GM21576 (cell line): ENCODE data around the gene SPOP.

Experiments used
- ATAC-seq: cut with Tn5 transposase; IDR thresholded peaks from one replicate; pipeline ENCODE4 v1.9.1; 2021; ENCODE audit warnings: mild to moderate bottlenecking, moderate library complexity; ENCODE audit not compliant: unreplicated experiment

The SPOP gene

DNA sequence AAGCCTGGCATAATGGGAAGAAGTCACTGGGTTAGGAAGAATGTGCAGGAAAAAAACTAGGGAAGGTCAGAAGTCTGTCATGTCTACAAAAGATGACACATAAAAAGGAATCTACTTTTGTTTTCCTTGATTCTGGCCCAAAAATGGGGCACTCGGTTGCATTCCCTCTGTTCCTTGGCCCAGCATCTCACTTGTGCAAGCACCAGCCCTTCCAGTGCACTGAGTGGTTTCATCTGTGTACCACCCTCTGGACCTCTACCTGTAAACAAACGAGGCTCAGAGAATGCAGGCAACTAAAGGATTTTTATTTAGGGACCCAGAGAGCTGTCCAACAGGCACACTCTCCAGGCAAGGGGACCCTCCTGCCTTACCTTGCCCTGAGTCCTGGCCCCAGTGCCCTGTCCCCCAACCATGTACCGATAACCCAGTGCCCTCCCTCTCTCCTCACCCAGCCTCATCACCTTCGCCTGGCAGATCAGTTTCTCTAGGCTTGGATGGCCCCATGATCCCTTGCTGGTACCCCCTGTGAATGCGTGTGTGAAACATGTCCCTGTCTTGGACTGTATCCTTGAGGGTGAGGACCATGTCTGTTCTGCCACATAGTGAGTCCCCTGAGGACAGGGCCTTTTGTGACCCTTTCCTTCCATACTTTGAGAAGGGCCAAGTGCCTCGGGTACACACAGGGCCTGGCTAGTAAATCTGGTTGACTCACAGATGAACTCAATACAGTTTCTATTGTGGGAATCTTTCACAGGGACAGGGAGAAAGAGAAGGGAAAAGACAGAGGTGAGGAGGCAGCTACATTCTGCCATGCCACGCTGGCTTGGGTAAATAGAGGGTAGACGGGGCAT, 88.9 kb downstream of the SPOP start:
- no peak for ATAC-seq

DNA sequence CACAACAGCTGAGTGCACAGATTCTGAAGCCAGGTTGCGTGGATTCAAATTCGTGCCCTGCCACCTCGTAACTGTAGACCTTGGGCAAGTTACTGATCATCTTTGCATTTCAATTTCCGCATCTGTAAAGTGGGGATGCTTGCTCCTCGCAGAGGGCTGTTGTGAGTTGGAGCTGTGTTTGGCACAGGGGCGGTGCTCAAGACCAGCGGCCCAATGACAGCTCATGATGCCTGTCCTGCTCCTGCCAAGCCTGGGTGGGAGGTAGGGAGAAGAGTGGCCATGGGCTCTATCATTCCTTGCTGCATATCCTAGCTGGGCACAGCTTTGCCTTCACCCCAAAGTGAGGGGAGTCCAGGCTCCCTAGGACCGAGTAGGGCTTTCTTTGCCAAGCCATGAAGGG, 89.6 kb downstream of the SPOP start:
- no peak for ATAC-seq

DNA sequence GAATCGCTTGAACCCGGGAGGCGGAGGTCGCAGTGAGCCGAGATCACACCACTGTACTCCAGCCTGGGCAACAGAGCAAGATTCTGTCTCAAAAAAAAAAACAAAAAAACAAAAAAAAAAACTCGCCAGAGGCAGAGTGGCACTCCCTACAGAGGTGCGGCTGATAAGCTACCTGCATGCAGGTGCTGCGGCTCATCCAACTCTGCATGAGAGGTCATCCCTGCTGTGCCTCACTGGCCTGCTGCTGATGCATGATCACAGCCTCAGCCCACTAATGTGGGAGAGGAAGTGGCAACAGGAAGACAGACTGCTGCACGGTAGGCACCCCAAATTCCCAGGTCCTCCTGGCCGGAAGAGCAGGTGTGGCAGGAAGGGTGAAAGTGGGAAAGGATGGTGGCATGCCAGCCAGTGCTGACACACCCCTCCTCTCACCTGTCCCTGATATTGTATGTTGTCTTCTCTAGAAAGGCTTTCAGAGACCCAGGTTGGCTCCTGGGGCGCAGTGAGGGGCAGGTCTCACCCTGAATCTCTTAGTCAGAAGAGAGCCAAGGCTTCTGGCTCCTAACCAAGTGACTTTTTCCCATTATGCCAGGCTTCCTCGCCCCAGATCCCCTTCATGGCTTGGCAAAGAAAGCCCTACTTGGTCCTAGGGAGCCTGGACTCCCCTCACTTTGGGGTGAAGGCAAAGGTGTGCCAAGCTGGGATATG, 90.4 kb downstream of the SPOP start:
- no peak for ATAC-seq

DNA sequence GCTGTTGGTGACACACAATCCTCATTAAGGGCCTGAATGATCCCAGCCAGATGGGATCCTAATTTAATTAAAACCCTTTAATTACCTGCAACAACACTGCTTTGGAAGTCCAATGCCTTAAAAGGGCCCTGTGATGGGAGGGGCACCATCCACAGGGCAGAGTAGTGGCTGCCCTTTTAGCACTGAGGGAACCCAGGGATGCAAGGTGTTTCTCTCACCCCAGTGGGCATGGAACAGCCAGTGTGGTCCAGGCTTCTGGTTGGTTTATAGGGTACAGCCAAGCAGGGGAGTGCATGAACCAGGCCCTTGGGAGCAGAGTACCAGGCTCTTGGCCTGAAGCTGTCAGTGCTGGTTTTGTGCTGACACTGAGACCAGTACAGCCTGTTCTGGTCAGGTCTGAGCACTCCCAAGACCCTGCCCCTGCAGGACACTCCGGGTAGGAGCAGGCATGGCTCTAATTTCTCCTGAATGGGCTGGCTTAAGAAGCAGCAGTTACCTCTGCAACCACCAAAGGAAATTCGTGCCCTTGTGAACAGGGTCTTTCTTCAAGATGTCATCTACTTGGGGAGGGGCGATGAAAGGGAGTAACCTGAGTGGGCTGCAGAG, 92.4 kb downstream of the SPOP start:
- ATAC-seq, result no peak

DNA sequence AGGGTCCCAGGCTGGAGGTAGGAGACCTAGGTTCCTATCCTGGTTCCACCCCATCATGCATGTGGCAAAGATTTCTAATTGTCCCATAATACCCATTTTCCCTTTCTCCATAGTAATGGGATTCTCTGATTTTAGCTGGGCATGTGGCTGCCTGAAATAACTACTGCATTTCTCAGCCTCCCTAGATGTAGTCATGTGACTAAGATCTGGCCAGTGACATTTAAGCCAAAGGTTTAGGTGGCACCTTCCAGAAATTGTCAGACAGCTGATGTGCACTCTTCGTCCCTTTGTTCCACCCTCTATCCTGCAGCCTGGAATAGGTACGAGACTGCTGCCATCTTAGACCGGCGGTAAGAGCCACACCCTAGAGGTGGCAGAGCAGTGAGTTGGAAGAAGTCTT, 94.0 kb downstream of the SPOP start:
- no peak for ATAC-seq

DNA sequence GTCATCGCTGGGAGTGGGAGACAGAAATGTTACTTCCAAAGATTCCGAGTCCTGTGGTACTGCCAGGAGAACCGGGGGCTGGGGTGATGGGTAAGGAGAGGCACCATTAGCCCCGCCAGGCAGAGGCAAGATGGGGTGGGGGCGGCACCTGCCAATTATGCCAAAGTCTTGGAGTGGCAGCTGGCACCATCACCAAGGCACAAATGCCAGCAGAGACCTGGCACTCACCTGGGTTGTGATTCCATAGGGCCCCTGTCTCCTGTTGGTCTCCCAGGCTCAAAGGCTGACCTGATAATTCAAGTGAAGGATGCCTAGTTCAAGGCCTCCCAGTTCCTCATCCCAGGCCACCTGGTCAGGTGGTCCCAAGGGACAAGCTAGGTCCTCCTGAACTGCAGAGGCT, 94.7 kb downstream of the SPOP start:
- ATAC-seq, result no peak

DNA sequence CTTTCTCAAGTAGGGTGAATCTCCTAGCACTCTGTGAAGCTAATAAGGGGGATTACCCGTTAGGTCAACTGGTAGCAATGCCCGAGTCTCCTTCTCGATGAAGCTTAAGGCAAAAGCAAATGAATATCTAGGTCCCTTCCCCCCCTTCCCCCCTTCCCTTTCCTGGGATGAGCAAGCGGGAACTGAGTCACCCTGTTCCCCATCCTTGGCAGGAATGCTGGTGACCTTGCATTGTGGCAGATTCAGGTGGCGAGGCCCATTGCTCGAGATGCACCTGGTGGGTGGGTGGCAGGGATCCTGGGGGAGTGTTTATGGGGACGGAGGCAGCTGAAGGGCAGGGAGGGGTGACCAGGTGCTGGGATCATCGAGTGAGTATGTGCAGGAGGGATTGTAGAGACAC, 95.1 kb downstream of the SPOP start:
- no peak for ATAC-seq

DNA sequence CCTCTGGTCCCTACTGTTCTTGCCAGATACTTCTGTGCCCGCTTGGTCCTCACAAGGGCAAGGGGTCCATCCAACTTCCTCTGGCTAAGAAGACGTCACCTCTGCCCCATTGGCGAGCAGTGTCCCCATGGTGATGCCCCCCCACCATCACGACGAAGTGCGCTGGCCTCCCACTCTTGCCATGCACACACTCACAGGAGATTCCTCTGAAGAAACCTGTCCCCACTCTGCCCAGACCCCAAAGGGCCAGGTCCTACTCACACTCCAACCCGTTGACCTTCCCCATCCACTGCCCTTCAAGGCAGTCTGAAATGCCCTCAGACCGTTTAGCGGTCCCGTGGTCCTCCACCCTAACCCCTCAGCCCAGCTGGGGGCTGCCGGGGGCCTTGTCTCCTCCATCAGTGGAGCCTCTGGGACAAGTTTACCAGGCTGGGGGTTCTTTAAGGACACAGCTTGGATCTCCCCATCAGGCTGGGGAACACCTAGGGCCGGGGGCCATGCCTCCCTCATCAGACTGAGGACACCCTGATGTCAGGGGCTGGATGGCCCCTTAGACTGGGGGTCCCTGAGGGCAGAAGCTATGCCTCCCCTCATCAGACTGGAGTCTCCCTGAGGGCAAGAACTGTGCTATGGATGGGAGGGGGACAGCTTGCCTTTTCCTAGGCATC, 95.7 kb downstream of the SPOP start:
- ATAC-seq, result no peak

DNA sequence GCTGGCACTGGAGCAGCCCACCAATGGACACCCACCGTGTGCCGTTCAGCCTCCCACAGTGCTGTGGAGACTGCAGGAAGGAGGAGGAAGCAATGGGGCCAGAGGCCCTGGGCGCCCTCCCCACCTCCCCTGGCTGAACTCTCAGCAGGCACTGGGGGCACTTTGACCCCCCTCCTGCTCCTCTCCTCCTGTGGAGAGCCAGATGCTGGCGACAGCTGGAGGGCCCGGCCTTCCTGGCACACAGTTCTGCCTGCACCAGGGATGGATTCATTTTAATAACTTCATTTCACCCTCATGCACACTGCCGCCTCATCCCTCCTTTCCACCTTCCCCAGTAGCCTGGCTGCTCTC, 96.3 kb downstream of the SPOP start:
- no peak for ATAC-seq

DNA sequence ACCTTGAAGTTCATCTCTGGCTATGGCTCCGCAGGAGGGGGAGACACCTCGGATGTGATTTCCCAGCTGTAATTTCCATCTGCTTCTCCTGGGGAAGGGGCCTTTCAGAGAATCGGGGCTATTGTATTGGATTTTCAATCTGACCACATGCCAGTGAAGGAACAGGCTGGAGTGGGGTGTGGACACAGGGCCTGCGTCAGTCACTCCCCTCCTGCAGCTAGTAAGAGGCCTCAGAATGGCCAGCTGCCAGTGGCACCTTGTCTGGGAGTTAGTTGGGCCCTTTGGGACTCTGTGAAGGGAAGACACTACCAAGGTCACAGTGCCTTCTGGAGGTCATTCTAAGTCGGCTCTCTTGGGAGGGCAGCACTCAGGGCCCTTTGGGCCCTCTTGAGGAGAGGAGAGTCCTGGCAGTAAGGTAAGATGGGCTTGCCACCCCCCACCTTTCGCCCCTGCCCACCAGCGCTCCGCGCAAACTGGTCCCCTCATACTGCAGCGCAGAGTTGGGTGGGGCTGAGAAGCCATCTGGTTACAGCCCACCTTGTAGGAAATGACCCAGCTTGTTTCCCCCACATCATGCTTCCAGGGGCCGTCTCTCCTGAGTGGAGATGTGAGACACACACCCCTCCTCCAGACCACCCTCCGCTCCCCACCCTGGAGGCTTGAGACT, 96.8 kb downstream of the SPOP start:
- ATAC-seq, result no peak

DNA sequence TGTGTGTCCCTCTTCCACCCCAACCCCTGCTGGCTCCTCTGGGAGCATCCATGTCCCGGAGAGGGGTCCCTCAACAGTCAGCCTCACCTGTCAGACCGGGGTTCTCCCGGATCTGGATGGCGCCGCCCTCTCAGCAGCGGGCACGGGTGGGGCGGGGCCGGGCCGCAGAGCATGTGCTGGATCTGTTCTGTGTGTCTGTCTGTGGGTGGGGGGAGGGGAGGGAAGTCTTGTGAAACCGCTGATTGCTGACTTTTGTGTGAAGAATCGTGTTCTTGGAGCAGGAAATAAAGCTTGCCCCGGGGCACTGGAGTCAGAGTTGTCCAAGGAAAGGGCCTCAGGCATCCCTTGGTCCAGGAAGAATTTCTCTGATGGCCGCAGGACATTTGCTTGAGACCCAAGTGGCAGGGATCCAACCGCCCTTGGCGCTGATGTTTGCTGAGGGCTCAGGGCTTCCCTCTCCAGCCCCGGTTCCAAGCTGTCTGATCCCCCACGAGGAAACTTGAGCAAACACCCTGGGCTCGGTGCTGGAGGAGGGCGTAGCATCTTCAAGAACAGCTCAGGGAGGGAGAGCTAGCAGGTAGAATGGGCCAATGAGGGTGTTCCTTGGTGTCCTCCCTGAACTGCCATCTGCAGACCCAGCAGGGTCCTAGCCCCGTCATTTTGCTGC, 97.7 kb downstream of the SPOP start:
- ATAC-seq, result no peak

DNA sequence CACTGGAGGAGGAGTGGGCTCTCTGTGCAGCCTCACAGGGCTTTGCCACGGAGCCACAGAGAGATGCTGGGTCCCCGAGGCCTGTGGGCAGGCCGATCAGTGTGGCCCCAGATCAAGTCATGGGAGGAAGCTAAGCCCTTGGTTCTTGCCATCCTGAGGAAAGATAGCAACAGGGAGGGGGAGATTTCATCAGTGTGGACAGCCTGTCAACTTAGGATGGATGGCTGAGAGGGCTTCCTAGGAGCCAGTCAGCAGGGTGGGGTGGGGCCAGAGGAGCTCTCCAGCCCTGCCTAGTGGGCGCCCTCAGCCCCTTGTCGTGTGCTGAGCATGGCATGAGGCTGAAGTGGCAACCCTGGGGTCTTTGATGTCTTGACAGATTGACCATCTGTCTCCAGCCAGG, 98.4 kb downstream of the SPOP start:
- ATAC-seq, result no peak

DNA sequence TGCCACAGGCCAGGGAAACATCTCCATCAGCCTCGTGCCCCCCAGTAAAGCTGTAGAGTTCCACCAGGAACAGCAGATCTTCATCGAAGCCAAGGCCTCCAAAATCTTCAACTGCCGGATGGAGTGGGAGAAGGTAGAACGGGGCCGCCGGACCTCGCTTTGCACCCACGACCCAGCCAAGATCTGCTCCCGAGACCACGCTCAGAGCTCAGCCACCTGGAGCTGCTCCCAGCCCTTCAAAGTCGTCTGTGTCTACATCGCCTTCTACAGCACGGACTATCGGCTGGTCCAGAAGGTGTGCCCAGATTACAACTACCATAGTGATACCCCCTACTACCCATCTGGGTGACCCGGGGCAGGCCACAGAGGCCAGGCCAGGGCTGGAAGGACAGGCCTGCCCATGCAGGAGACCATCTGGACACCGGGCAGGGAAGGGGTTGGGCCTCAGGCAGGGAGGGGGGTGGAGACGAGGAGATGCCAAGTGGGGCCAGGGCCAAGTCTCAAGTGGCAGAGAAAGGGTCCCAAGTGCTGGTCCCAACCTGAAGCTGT, 98.9 kb downstream of the SPOP start:
- no peak for ATAC-seq

DNA sequence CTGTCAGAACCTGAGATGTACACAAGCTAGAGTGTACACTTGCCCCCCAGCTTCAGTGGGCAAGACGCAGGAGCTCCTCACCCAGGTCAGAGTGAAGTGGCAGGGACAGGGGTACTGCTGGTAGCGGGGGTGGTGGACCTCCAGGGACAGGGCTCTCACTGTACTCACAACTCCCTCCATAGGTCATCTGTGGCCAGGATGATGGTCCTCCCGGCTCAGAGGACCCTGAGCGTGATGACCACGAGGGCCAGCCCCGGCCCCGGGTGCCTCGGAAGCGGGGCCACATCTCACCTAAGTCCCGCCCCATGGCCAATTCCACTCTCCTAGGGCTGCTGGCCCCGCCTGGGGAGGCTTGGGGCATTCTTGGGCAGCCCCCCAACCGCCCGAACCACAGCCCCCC, 99.5 kb downstream of the SPOP start:
- no peak for ATAC-seq

DNA sequence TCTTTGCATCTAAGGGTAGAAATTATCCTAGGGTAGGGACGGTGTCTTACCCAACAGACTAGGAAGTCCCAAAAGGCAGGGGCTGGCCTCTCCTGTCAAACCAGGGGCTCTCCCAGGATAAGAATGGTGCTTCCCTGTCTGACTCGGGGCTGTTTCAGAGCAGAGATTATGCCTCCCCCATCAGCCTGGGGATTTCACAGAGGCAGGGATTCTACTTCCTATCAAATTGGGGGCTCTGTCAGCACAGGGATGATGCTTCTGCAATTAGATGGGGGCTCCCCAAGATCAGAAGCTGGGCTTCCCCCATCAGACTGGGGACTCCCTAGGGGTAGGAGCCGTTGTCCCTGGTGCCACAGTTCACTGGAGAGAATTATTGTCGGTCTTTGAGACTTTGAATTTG, 99.9 kb downstream of the SPOP start:
- no peak for ATAC-seq

DNA sequence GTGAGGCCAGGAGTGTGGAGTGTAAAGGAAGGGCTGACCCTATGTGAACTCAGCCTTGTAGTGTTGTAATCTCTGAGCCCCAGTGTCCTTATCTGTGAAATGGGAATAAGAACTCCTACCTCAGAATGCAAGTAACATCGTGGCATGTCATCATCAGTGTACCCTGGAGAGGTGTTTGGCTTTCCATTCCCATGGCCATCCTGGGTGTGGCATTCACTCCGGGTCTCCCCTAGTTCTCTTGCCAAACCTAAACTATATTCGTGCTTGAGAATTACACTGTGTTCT, 100.3 kb downstream of the SPOP start:
- ATAC-seq, result no peak

DNA sequence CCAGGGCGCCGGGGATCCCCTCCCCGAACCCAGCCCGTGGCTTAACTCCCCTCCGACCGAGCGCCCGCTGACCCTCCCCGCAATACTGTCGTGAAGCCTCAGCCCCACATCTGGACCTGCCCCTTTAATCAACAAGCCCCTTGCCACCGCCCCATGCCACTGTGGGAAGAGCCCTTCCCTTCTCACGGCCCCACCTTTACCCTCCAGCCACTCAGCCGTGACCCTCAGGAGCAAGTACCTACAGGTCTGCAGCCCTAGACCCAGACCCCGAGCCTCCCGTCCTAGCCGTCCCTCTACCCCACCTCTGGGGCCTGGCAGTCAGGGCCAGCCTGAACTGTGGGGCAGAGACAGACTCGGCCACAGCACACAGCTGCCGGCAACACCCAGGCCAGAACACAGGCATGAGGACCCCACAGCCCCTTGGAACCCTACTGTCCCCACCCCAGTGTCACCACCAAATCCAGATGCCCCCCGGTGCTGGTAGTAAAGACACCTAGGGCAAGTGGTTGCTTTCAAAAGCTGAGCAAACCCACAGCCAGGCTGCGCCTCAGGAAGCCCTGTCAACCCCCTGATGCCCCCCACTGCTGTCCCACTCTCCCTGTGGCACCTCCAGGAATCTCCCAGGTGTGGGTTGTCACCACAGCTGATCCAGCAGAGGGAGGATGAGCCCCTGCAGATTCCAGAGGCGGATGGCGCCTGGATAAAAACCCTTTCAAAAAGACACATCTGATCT, 100.8 kb downstream of the SPOP start:
- no peak for ATAC-seq

DNA sequence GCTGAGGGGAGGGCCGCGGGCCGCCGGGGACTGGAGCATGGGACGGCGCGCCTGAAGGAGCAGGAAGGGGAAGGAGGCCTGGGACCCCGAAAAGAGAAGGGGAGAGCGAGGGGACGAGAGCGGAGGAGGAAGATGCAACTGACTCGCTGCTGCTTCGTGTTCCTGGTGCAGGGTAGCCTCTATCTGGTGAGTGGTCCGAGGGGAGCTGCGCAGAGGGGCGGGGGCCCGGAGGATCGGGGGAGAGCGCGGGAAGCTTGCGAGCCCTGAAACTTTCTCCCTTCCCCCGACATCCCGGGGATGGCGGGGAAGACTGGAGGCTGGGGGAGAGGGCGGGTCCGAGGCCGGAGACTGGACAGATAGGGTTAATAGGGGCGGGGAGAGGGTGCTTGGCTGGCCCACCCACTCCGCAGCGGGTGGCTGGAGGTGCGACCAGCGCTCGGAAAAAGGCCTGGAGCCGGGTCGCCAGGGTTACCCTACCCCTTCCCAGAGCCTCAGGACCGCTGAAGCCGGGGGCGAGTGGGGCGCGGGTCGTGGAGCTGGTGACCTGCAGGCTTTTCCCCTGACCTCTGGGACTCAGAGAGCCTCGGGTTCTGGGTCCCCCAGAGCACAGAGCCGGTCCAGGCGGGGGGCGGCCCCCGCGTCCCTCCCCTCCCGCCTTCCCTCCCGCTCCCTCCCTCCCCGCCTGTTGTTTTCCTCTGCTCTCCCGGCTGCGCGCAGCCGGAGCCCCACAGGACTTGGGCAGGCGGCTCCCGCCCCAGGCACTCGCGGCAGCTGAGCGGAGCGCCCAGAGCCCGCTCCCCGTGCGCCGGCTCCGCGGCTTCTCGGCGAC, 101.6 kb downstream of the SPOP start:
- no peak for ATAC-seq

DNA sequence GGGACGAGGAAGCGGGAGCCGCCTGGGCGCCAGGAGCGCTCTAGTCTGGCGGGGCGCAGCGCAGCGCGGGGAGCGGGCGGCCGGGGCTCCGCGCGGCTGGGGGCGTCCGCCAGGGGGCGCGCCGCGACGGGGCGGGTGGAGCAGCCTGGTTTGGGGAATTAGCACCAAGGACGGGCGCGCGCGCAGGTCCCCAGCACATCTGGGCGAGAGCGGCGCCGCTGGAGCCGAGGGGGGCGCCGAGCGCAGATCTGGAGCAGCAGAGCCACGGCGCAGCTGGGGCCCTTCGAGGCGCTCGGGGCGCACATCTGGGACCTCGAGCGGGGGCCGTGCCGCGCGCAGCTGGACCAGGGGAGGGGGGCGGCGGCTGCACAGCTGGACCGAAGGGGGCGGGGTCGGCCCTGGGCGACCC, 102.2 kb downstream of the SPOP start, which contains the start of gene NXPH3:
Gene NXPH3 (plus strand): TSS at position 193 of the 409 bp plus-strand sequence. CDS start 349 bp downstream, outside the sequence.
- no peak for ATAC-seq
